Muscle layer of colon (tissue), 2 donors: ENCODE measurements around the gene LMAN1L.
A peak's percentile ranks its signal among the peaks of the same experiment; 100 is the strongest.
"Not testable (repeated sequence)": the region's sequence is repeated elsewhere in the genome, so short reads cannot be mapped to it uniquely, and the experiment has no call there.

Experiments
- H3K27ac ChIP-seq: one replicate; pipeline ENCODE4 v1.7.0; 2013; ENCODE audit warnings: low read depth, mild to moderate bottlenecking, low read length, moderate library complexity
- H3K27me3 ChIP-seq, 2 donors: one replicate each; pipeline ENCODE4 v1.7.0; 2013; ENCODE audit warnings: low read length in 2 of 2, mild to moderate bottlenecking in 2 of 2; ENCODE audit not compliant: insufficient read depth in 2 of 2, control insufficient read depth in 1 of 2
- H3K36me3 ChIP-seq: one replicate; pipeline ENCODE4 v1.7.0; 2013; ENCODE audit warnings: mild to moderate bottlenecking, low read length; ENCODE audit not compliant: insufficient read depth
- H3K4me1 ChIP-seq: one replicate; pipeline ENCODE4 v1.7.0; 2013; ENCODE audit warnings: mild to moderate bottlenecking, low read length; ENCODE audit not compliant: insufficient read depth
- H3K4me3 ChIP-seq, 2 donors: one replicate each; pipeline ENCODE4 v1.7.0; 2013; ENCODE audit warnings: low read length in 2 of 2, low read depth in 1 of 2, mild to moderate bottlenecking in 1 of 2, moderate library complexity in 1 of 2
- H3K9ac ChIP-seq: one replicate; pipeline ENCODE4 v1.7.0; 2013; ENCODE audit warnings: low read length
- H3K9me3 ChIP-seq: one replicate; pipeline ENCODE4 v1.7.0; 2013; ENCODE audit warnings: mild to moderate bottlenecking, low read length
- donor health status: abdominal sarcoma.
- donor health status: Adenocarcinoma of cecum.

Gene LMAN1L

GRCh38 chr15:74783808-74784175 lies 28.8 kb upstream of the LMAN1L start:
- Histone ChIP-seq H3K9ac (peak overlapping the region; percentile 78), H3K27me3 (no peaks in the 10 kb centered on the region), H3K4me1 (peaks cover 66% of the 10 kb centered on the region), H3K9me3 (no peaks in the 10 kb centered on the region), H3K4me3 (peak overlapping the region; percentile 15 to 94), H3K36me3 (no peaks in the 10 kb centered on the region), H3K27ac (peak overlapping the region; percentile 81)

GRCh38 chr15:74784426-74785193 lies 28.0 kb upstream of the LMAN1L start:
- H3K36me3 ChIP-seq, result no peaks in the 10 kb centered on the region
- peaks cover 74% of the 10 kb centered on the region for H3K4me1 ChIP-seq
- H3K9ac ChIP-seq, result no peak overlapping the region
- H3K27ac ChIP-seq, result no peak overlapping the region
- no peaks in the 10 kb centered on the region for H3K9me3 ChIP-seq
- H3K27me3 ChIP-seq, result no peaks in the 10 kb centered on the region
- H3K4me3 ChIP-seq, result no peak overlapping the region

- H3K9ac ChIP-seq, result no peak overlapping the region
- no peak overlapping the region for H3K4me3 ChIP-seq
- H3K9me3 ChIP-seq, result no peaks in the 10 kb centered on the region
- peaks cover 82% of the 10 kb centered on the region for H3K4me1 ChIP-seq
- no peaks in the 10 kb centered on the region for H3K27me3 ChIP-seq
- H3K27ac ChIP-seq, result no peak overlapping the region
- H3K36me3 ChIP-seq, result no peaks in the 10 kb centered on the region
Measured at GRCh38 chr15:74785194-74786032, 27.2 kb upstream of the LMAN1L start.

- H3K36me3 ChIP-seq, H3K27me3 ChIP-seq, H3K9me3 ChIP-seq, H3K9ac ChIP-seq, H3K4me3 ChIP-seq, H3K27ac ChIP-seq: not testable (repeated sequence)
- H3K4me1 ChIP-seq, result peaks cover 81% of the 10 kb centered on the region
Measured at GRCh38 chr15:74786081-74786480, 26.6 kb upstream of the LMAN1L start.

- Histone ChIP-seq H3K4me3 (no peak overlapping the region), H3K27me3 (no peaks in the 10 kb centered on the region), H3K9ac (no peak overlapping the region), H3K9me3 (no peaks in the 10 kb centered on the region), H3K4me1 (peaks cover 75% of the 10 kb centered on the region), H3K36me3 (no peaks in the 10 kb centered on the region), H3K27ac (no peak overlapping the region)
Measured at GRCh38 chr15:74786551-74787165, 26.0 kb upstream of the LMAN1L start.

GRCh38 chr15:74787251-74788041 lies 25.2 kb upstream of the LMAN1L start:
- Histone ChIP-seq H3K4me1 (peaks cover 74% of the 10 kb centered on the region), H3K27ac (no peak overlapping the region), H3K36me3 (peaks cover 6% of the 10 kb centered on the region), H3K4me3 (no peak overlapping the region), H3K9me3 (no peaks in the 10 kb centered on the region), H3K9ac (no peak overlapping the region), H3K27me3 (no peaks in the 10 kb centered on the region)

GRCh38 chr15:74788042-74788682 lies 24.5 kb upstream of the LMAN1L start:
- peak overlapping the region; percentile 49 for H3K27ac ChIP-seq
- H3K4me1 ChIP-seq, result peaks cover 75% of the 10 kb centered on the region

GRCh38 chr15:74788683-74789151 lies 23.9 kb upstream of the LMAN1L start:
- no peak overlapping the region for H3K4me3 ChIP-seq
- H3K27ac ChIP-seq, result peak overlapping the region; percentile 49
- peaks cover 6% of the 10 kb centered on the region for H3K36me3 ChIP-seq
- H3K27me3 ChIP-seq, result no peaks in the 10 kb centered on the region
- no peaks in the 10 kb centered on the region for H3K9me3 ChIP-seq
- no peak overlapping the region for H3K9ac ChIP-seq
- H3K4me1 ChIP-seq, result peaks cover 71% of the 10 kb centered on the region

More at GRCh38 chr15:74788042-74788682, 24.5 kb upstream of the LMAN1L start:
- Histone ChIP-seq H3K9ac (no peak overlapping the region), H3K36me3 (peaks cover 6% of the 10 kb centered on the region), H3K27me3 (no peaks in the 10 kb centered on the region), H3K4me3 (no peak overlapping the region), H3K9me3 (no peaks in the 10 kb centered on the region)

- H3K27me3 ChIP-seq, result no peaks in the 10 kb centered on the region
- H3K4me3 ChIP-seq, result no peak overlapping the region
- no peaks in the 10 kb centered on the region for H3K9me3 ChIP-seq
- H3K9ac ChIP-seq, result no peak overlapping the region
- peaks cover 67% of the 10 kb centered on the region for H3K4me1 ChIP-seq
- H3K27ac ChIP-seq, result peak overlapping the region; percentile 49
- peaks cover 6% of the 10 kb centered on the region for H3K36me3 ChIP-seq
Measured at GRCh38 chr15:74789171-74789631, 23.4 kb upstream of the LMAN1L start.

- no peaks in the 10 kb centered on the region for H3K9me3 ChIP-seq
- peak overlapping the region; percentile 56 for H3K9ac ChIP-seq
- peaks cover 6% of the 10 kb centered on the region for H3K36me3 ChIP-seq
- H3K4me3 ChIP-seq, result peak overlapping the region in 1 of 2 donors; percentile 32
- H3K27ac ChIP-seq, result peak overlapping the region; percentile 67
- no peaks in the 10 kb centered on the region for H3K27me3 ChIP-seq
- H3K4me1 ChIP-seq, result peaks cover 65% of the 10 kb centered on the region
Measured at GRCh38 chr15:74789741-74790079, 22.9 kb upstream of the LMAN1L start.
